HEK293 (cell line): ENCODE results near the gene NUP160.

ENCODE experiments used
- HOXA7 ChIP-seq: sonication (generic); formaldehyde crosslinking; IDR thresholded peaks from 2 replicates; pipeline ENCODE4 v1.8.1; 2022; ENCODE audit warnings: missing genetic modification reagents, borderline replicate concordance
- MEIS1 ChIP-seq: sonication (generic); formaldehyde crosslinking; IDR thresholded peaks from 2 replicates; pipeline ENCODE4 v1.8.1; 2022; ENCODE audit warnings: missing genetic modification reagents, mild to moderate bottlenecking, borderline replicate concordance
- ZNF10 ChIP-seq: fragments of 450-650 bp; formaldehyde crosslinking; IDR thresholded peaks from 2 replicates; pipeline ENCODE4 v1.5.1; 2017; ENCODE audit warnings: missing biosample characterization, missing genetic modification characterization
- ZNF311 ChIP-seq: fragments of 450-650 bp; formaldehyde crosslinking; IDR thresholded peaks from 2 replicates; pipeline ENCODE4 v1.5.1; 2017; ENCODE audit warnings: missing biosample characterization, missing genetic modification characterization, borderline replicate concordance
- ZNF391 ChIP-seq: fragments of 450-650 bp; formaldehyde crosslinking; IDR thresholded peaks from 2 replicates; pipeline ENCODE4 v1.5.1; 2016; ENCODE audit warnings: low read depth, missing biosample characterization, missing genetic modification characterization, borderline replicate concordance
- ZNF701 ChIP-seq: fragments of 450-650 bp; formaldehyde crosslinking; IDR thresholded peaks from 2 replicates; pipeline ENCODE4 v1.5.1; 2016; ENCODE audit warnings: missing biosample characterization, missing genetic modification characterization
- TF ChIP-seq, protein P1 (sequence below): fragments of 450-650 bp; formaldehyde crosslinking; IDR thresholded peaks from 2 replicates; pipeline ENCODE4 v1.5.1; 2016; ENCODE audit warnings: missing biosample characterization, missing genetic modification characterization
- TF ChIP-seq, protein P2 (sequence below): fragments of 450-650 bp; formaldehyde crosslinking; IDR thresholded peaks from 2 replicates; pipeline ENCODE4 v1.5.1; 2016; ENCODE audit warnings: missing biosample characterization, missing genetic modification characterization
- TF ChIP-seq, protein P3 (sequence below): fragments of 450-650 bp; formaldehyde crosslinking; conservative IDR thresholded peaks from 2 replicates; pipeline ENCODE4 v1.5.1; 2016; ENCODE audit warnings: low read depth, missing biosample characterization, missing genetic modification characterization
- TF ChIP-seq, protein P4 (sequence below): fragments of 450-650 bp; formaldehyde crosslinking; conservative IDR thresholded peaks from 2 replicates; pipeline ENCODE4 v1.5.1; 2016; ENCODE audit warnings: low read depth, missing biosample characterization, missing genetic modification characterization

DNA sequence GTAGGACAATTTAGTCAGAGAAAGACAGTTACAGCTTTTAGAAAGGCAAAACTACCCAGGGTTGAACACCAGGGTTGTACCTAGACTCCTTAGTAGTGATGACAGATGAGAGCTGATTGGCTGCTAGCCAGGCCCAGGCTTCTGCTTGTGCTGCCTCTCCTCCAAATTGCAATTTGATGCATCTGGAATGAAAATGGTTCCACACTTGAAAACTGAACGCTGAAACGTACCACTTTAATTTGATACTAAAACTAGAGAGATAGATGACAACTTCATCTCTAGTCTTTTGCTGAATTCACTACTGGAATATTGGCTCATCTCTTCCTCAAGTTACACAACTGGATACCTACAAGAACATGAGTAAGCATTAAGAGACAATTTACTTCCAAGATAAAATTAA, 61.8 kb downstream of the NUP160 start:
- TF ChIP-seq, protein P1, sequence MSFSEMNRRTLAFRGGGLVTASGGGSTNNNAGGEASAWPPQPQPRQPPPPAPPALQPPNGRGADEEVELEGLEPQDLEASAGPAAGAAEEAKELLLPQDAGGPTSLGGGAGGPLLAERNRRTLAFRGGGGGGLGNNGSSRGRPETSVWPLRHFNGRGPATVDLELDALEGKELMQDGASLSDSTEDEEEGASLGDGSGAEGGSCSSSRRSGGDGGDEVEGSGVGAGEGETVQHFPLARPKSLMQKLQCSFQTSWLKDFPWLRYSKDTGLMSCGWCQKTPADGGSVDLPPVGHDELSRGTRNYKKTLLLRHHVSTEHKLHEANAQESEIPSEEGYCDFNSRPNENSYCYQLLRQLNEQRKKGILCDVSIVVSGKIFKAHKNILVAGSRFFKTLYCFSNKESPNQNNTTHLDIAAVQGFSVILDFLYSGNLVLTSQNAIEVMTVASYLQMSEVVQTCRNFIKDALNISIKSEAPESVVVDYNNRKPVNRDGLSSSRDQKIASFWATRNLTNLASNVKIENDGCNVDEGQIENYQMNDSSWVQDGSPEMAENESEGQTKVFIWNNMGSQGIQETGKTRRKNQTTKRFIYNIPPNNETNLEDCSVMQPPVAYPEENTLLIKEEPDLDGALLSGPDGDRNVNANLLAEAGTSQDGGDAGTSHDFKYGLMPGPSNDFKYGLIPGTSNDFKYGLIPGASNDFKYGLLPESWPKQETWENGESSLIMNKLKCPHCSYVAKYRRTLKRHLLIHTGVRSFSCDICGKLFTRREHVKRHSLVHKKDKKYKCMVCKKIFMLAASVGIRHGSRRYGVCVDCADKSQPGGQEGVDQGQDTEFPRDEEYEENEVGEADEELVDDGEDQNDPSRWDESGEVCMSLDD (tag by site-specific recombination): no peak
- TF ChIP-seq, protein P2, sequence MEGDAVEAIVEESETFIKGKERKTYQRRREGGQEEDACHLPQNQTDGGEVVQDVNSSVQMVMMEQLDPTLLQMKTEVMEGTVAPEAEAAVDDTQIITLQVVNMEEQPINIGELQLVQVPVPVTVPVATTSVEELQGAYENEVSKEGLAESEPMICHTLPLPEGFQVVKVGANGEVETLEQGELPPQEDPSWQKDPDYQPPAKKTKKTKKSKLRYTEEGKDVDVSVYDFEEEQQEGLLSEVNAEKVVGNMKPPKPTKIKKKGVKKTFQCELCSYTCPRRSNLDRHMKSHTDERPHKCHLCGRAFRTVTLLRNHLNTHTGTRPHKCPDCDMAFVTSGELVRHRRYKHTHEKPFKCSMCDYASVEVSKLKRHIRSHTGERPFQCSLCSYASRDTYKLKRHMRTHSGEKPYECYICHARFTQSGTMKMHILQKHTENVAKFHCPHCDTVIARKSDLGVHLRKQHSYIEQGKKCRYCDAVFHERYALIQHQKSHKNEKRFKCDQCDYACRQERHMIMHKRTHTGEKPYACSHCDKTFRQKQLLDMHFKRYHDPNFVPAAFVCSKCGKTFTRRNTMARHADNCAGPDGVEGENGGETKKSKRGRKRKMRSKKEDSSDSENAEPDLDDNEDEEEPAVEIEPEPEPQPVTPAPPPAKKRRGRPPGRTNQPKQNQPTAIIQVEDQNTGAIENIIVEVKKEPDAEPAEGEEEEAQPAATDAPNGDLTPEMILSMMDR (tag by site-specific recombination): no peak
- TF ChIP-seq ZNF10 (tag by site-specific recombination): no peak
- TF ChIP-seq ZNF391 (tag by site-specific recombination): no peak
- TF ChIP-seq, protein P3, sequence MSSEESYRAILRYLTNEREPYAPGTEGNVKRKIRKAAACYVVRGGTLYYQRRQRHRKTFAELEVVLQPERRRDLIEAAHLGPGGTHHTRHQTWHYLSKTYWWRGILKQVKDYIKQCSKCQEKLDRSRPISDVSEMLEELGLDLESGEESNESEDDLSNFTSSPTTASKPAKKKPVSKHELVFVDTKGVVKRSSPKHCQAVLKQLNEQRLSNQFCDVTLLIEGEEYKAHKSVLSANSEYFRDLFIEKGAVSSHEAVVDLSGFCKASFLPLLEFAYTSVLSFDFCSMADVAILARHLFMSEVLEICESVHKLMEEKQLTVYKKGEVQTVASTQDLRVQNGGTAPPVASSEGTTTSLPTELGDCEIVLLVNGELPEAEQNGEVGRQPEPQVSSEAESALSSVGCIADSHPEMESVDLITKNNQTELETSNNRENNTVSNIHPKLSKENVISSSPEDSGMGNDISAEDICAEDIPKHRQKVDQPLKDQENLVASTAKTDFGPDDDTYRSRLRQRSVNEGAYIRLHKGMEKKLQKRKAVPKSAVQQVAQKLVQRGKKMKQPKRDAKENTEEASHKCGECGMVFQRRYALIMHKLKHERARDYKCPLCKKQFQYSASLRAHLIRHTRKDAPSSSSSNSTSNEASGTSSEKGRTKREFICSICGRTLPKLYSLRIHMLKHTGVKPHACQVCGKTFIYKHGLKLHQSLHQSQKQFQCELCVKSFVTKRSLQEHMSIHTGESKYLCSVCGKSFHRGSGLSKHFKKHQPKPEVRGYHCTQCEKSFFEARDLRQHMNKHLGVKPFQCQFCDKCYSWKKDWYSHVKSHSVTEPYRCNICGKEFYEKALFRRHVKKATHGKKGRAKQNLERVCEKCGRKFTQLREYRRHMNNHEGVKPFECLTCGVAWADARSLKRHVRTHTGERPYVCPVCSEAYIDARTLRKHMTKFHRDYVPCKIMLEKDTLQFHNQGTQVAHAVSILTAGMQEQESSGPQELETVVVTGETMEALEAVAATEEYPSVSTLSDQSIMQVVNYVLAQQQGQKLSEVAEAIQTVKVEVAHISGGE (tag by site-specific recombination): no peak
- TF ChIP-seq ZNF701: no peak
- TF ChIP-seq ZNF311 (tag by site-specific recombination): no peak
- no peak for TF ChIP-seq MEIS1 (CRISPR knock-in tag)
- no peak for TF ChIP-seq HOXA7
- TF ChIP-seq, protein P4, sequence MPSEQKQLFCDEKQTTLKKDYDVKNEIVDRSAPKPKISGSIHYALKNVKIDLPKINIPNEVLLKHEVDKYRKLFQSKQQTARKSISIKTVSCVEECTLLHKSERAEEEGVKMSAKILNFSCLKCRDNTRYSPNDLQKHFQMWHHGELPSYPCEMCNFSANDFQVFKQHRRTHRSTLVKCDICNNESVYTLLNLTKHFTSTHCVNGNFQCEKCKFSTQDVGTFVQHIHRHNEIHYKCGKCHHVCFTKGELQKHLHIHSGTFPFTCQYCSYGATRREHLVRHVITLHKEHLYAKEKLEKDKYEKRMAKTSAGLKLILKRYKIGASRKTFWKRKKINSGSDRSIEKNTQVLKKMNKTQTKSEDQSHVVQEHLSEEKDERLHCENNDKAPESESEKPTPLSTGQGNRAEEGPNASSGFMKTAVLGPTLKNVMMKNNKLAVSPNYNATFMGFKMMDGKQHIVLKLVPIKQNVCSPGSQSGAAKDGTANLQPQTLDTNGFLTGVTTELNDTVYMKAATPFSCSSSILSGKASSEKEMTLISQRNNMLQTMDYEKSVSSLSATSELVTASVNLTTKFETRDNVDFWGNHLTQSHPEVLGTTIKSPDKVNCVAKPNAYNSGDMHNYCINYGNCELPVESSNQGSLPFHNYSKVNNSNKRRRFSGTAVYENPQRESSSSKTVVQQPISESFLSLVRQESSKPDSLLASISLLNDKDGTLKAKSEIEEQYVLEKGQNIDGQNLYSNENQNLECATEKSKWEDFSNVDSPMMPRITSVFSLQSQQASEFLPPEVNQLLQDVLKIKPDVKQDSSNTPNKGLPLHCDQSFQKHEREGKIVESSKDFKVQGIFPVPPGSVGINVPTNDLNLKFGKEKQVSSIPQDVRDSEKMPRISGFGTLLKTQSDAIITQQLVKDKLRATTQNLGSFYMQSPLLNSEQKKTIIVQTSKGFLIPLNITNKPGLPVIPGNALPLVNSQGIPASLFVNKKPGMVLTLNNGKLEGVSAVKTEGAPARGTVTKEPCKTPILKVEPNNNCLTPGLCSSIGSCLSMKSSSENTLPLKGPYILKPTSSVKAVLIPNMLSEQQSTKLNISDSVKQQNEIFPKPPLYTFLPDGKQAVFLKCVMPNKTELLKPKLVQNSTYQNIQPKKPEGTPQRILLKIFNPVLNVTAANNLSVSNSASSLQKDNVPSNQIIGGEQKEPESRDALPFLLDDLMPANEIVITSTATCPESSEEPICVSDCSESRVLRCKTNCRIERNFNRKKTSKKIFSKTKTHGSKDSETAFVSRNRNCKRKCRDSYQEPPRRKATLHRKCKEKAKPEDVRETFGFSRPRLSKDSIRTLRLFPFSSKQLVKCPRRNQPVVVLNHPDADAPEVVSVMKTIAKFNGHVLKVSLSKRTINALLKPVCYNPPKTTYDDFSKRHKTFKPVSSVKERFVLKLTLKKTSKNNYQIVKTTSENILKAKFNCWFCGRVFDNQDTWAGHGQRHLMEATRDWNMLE (tag by site-specific recombination): no peak
